Activated CD4-positive, alpha-beta T cell treated with anti-CD3 and anti-CD28 coated beads, Interleukin-10, Interleukin-2, amounts not matched to agents 100 ng/mL and 50 ng/mL, durations not matched to agents 16 hours and 8 hours (primary cell): ENCODE results near the gene LTF.

ENCODE experiments used
- DNase-seq: peaks from one replicate; pipeline ENCODE4 v3.0.0-alpha.2; 2020

The LTF gene

DNA sequence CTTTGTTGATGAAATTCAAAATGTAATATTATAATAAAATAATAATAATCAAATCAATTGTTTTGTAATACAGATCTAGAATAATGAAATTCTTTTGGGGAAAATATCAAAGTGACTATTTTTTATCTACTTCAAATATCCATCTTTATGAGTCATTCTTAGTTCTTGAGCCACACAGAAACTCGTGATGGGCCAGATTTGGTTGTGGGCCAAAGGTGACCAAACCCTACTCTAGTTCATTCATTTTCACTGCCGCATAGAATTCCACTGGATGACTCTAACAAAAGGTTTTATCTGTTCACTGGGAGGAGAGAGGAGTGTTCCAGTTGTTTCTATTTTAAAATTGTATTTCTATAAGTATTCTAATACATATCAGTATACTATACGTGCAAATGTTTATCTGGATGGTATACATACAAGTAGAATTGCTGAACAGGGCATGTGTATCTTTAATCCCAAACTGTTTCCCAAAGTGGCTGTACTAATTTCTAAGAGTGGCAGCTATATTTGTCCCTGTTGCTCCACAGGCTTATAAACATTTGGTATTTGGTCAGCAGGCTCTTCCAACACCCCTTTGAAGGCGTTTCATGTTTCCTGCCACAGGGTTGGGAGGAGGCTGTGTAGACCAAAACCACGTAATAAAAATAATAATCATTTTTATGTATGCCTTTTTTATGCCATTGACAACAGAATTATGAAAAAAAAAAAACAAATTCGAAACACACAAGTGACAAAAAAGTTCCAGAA lies 25.8 kb upstream of the LTF start:
- DNase-seq: no peak

- no peak for DNase-seq
These were observed 25.2 kb upstream of the LTF start for GRCh38 chr3:46489875-46490274.

GRCh38 chr3:46489381-46489780 lies 24.7 kb upstream of the LTF start:
- DNase-seq: no peak

- peak; percentile 95 for DNase-seq
These were observed 24.1 kb upstream of the LTF start for GRCh38 chr3:46488735-46489361.

- DNase-seq: no peak
These were observed 21.1 kb upstream of the LTF start for GRCh38 chr3:46485779-46486175.

- no peak for DNase-seq
These were observed 20.4 kb upstream of the LTF start for GRCh38 chr3:46484911-46485778.

GRCh38 chr3:46484388-46484787 lies 19.7 kb upstream of the LTF start:
- no peak for DNase-seq

DNA sequence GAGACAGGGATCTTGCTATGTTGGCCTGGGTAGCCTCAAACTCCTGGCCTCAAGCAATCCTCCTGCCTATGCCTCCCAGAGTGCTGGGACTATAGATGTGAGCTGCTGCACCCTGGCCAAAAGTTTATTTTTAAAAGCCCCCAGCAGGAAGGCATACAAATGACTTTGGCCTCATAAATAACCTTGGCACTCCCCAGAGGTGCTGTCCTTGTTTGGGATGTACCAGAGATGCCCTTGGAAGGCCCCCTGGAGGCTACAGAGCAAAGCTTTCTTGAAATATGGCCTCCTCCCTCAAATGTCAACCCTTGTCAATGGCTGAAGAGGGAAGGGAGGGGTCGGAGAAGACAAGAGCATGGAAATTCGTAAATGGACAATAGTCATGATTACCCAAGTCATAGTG lies 19.1 kb upstream of the LTF start:
- DNase-seq: no peak

GRCh38 chr3:46482632-46483350 lies 18.1 kb upstream of the LTF start:
- DNase-seq: no peak

GRCh38 chr3:46481636-46482035 lies 16.9 kb upstream of the LTF start:
- no peak for DNase-seq

- no peak for DNase-seq
These were observed 15.9 kb upstream of the LTF start for GRCh38 chr3:46480491-46481195.

DNA sequence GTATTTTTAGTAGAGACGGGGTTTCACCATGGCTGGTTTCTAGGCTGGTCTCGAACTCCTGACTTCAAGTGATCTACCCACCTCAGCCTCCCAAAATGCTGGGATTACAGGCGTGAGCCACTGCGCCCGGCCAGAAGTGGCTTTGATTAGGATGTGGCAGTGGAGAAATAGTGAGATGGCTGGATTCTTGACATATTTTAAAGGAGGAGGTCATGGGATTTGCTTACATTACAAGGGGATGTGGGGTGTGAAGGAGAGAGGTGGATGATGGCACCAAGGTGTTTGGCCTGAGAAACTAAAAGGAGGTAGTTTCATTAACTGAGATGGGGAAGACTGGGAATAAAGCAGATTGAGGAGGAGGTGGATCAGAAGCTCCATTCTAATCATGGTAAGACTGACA lies 15.0 kb upstream of the LTF start:
- DNase-seq: no peak

- no peak for DNase-seq
These were observed 14.3 kb upstream of the LTF start for GRCh38 chr3:46479021-46479420.

GRCh38 chr3:46478341-46478740 lies 13.6 kb upstream of the LTF start:
- DNase-seq: no peak

DNA sequence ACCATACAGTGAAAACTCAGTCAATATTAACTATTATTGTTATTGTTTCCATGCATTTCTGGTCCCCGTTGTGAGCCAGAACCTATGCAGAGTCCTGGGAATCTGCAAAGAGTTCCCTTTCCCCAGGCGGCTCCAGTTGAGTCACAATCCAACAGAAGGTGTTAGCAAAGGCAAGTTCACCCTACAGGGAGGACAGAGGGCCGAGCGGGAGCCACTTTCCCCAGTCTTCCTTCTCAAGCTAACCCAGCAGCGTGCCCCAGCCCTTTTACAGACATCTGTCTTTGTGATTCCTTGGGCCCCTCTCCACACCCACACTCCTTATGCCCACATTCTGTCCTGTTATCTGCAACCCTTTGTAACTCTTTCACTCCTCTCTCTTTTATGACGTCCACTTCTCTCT lies 13.1 kb upstream of the LTF start:
- no peak for DNase-seq

GRCh38 chr3:46477145-46477544 lies 12.4 kb upstream of the LTF start:
- no peak for DNase-seq

- no peak for DNase-seq
These were observed 8.0 kb upstream of the LTF start for GRCh38 chr3:46472736-46473135.

DNA sequence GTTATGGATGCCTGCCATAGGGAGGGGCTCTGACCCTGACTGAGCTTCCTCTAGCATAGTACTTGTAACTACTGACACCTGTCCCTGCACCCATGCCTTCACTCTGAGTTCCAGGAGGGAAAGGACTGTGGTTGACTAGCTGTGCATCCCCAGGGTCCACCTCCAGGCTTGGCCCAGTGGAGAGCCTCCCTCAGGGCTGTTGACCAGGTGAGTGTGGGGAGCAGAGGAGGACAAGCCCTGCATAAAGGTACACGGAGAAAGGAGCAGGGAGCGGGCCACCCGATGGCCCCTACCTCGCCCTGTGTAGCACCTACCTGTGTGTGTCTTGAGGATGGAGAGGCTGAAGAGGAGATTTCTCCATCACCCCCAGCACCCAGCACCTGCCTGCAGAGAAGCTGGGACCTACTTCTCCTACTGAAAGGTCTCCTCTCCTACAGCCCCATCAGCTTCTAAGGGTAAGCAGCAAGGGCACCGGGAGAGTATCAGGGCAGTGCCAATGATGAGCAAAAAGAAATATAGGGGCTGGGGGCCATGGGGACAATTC lies 6.7 kb upstream of the LTF start:
- DNase-seq: no peak

DNA sequence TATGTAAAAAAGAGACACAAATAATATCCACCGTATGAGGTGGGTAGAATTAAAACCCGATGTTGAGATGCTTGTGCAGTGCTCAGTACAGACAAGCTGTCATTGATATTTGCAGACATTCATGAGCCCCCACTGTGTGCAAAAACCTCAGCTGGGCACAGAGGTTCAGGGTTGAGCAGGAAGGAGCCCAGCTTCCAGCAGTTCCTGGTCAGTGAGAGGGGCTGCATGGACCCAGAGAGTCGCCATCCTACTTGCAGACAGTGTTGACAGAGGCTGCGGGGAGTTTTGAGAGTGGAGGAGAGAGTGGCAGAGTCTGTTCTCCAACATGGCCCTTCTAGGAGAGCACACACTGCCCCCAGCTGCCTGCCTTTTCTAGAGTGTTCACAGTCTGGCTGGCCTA lies 6.1 kb upstream of the LTF start:
- no peak for DNase-seq

- no peak for DNase-seq
These were observed 5.1 kb upstream of the LTF start for GRCh38 chr3:46469680-46470357.

DNA sequence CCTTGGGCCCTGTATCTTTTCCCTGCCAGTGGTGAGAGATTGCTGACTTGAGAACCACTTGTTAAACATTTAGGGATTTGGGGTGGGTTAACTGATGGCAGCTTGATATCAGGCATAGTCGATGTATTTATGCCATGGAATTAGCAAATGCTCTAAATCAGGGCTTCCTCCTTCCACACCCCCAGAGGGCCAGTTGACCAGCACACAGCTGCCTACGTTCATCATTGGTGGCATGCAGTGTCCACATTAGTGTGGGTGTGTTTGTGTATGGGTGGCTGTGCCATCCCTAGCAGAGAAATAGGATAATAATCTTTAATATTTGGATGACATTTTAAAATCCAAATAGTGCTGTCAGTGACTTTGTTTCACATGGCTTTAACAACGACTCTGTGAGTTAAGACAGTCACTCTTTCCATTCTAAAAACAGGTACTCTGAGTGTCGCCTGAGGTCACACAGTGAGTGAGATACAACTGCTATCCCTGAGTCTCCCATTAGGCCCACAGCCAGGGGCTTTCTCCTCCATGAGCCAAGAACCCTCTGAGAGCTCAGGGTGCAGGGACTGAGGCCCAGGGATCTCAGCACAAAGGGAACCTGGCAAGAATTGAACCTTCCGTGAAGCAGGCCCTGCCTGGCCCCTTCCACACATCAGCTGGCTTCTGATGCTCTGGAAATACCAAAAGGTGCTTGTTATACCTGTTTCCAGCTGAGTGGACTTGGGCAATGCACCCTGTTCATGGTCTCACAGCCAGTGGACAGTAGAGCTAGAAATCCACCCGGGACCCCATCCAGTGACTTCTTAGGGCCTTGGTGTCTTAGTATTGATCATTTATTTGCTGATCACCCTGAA lies 4.3 kb upstream of the LTF start:
- no peak for DNase-seq
